PC-3 (cell line): ENCODE measurements around the gene C2.

Experiments
- EZH2 ChIP-seq: fragments of 300-600 bp; sonication (generic); IDR thresholded peaks from one replicate; pipeline ENCODE4 v1.6.1; 2017; ENCODE audit warnings: antibody characterized with exemption, mild to moderate bottlenecking, low read length; ENCODE audit not compliant: unreplicated experiment
- EZH2phosphoT487 ChIP-seq: fragments of 300-600 bp; sonication (generic); IDR thresholded peaks from 2 replicates; pipeline ENCODE4 v1.6.1; 2018; ENCODE audit warnings: mild to moderate bottlenecking, antibody characterized with exemption, low read length, borderline replicate concordance
- TF ChIP-seq, protein P1 (sequence below): fragments of 300-600 bp; sonication (generic); conservative IDR thresholded peaks from 2 replicates; pipeline ENCODE4 v1.5.1; 2017; ENCODE audit warnings: antibody characterized with exemption, low read depth, mild to moderate bottlenecking, low read length

DNA sequence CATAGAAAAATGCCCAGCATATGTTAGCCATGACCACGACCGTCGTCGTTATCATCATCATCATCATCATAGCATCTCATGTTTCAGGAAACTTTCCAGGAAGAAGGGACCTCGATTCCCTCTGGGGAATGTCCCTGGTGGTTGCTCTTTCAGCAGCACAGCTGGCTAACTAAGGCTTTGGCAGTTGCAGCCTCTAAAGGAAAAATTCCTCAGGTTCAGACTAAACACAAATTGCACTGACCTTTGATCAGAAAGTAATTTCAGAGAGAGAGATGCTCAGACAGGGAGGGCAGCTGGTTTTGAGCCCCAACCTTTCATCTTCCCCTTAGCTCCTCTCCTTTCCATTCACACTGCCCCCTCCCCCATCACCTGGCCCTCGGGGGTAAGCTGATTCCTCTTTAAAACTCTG, 12.7 kb downstream of the C2 start:
- TF ChIP-seq EZH2phosphoT487 (no peak), EZH2 (no peak)
- TF ChIP-seq, protein P1, sequence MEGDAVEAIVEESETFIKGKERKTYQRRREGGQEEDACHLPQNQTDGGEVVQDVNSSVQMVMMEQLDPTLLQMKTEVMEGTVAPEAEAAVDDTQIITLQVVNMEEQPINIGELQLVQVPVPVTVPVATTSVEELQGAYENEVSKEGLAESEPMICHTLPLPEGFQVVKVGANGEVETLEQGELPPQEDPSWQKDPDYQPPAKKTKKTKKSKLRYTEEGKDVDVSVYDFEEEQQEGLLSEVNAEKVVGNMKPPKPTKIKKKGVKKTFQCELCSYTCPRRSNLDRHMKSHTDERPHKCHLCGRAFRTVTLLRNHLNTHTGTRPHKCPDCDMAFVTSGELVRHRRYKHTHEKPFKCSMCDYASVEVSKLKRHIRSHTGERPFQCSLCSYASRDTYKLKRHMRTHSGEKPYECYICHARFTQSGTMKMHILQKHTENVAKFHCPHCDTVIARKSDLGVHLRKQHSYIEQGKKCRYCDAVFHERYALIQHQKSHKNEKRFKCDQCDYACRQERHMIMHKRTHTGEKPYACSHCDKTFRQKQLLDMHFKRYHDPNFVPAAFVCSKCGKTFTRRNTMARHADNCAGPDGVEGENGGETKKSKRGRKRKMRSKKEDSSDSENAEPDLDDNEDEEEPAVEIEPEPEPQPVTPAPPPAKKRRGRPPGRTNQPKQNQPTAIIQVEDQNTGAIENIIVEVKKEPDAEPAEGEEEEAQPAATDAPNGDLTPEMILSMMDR = no peak
